ENCODE results near the gene PRKN.

- TF ChIP-seq, protein P1, sequence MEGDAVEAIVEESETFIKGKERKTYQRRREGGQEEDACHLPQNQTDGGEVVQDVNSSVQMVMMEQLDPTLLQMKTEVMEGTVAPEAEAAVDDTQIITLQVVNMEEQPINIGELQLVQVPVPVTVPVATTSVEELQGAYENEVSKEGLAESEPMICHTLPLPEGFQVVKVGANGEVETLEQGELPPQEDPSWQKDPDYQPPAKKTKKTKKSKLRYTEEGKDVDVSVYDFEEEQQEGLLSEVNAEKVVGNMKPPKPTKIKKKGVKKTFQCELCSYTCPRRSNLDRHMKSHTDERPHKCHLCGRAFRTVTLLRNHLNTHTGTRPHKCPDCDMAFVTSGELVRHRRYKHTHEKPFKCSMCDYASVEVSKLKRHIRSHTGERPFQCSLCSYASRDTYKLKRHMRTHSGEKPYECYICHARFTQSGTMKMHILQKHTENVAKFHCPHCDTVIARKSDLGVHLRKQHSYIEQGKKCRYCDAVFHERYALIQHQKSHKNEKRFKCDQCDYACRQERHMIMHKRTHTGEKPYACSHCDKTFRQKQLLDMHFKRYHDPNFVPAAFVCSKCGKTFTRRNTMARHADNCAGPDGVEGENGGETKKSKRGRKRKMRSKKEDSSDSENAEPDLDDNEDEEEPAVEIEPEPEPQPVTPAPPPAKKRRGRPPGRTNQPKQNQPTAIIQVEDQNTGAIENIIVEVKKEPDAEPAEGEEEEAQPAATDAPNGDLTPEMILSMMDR (IDR thresholded peaks at IDR 0.05): no peak
- TF ChIP-seq POLR2A (IDR thresholded peaks at IDR 0.05): no peak
Observed at GRCh38 chr6:162438980-162439379, 288.6 kb downstream of the PRKN start.
